HEK293 (cell line): ENCODE results near the gene FNDC11.
"Not testable (repeated sequence)": the region's sequence is repeated elsewhere in the genome, so short reads cannot be mapped to it uniquely, and the experiment has no call there.

Experiments
- CTCF ChIA-PET: fragments of 350-600 bp; formaldehyde crosslinking; extraction: SDS; loops from one replicate; lab custom pipeline; 2021; ENCODE audit warnings: antibody characterized with exemption; lab: Yijun Ruan, JAX
- POLR2A ChIA-PET: fragments of 300-600 bp; formaldehyde crosslinking; extraction: SDS; loops from one replicate; lab custom pipeline; 2020; ENCODE audit warnings: antibody characterized with exemption, inconsistent platforms; lab: Yijun Ruan, JAX
- H3K27ac ChIP-seq: fragments of 200-500 bp; sonication (Bioruptor generic); 2 replicates; pipeline ENCODE4 v1.5.1; 2014; ENCODE audit warnings: low read depth, low read length, control low read depth, inconsistent platforms; ENCODE audit errors: extremely low read depth
- H3K36me3 ChIP-seq, 2 experiments: fragments of 200-500 bp in 1 of 2; sonication (Bioruptor generic) in 1 of 2; 1 replicate in 1 of 2; 2 replicates in 1 of 2; pipeline ENCODE4 v1.5.1; 2014 to 2017; ENCODE audit warnings: inconsistent platforms in 2 of 2, low read length in 2 of 2; ENCODE audit not compliant: control insufficient read depth in 2 of 2, insufficient read depth in 1 of 2
- H3K4me1 ChIP-seq: fragments of 200-500 bp; sonication (Bioruptor generic); 2 replicates; pipeline ENCODE4 v1.5.1; 2014; ENCODE audit warnings: mild to moderate bottlenecking, low read length, inconsistent platforms; ENCODE audit not compliant: control insufficient read depth, insufficient read depth
- H3K4me3 ChIP-seq: 2 replicates; pipeline ENCODE4 v1.5.1; 2011; ENCODE audit warnings: low read depth, mild to moderate bottlenecking, control low read depth, low read length, moderate library complexity
- H3K9me3 ChIP-seq: fragments of 200-500 bp; sonication (Bioruptor generic); 2 replicates; pipeline ENCODE4 v1.5.1; 2014; ENCODE audit warnings: low read depth, low read length, inconsistent platforms; ENCODE audit not compliant: control insufficient read depth, insufficient read depth
- HOXD13 ChIP-seq: sonication (generic); formaldehyde crosslinking; IDR thresholded peaks from 2 replicates; pipeline ENCODE4 v1.8.0; 2022; ENCODE audit warnings: missing genetic modification reagents, borderline replicate concordance
- MEIS1 ChIP-seq: sonication (generic); formaldehyde crosslinking; IDR thresholded peaks from 2 replicates; pipeline ENCODE4 v1.8.1; 2022; ENCODE audit warnings: missing genetic modification reagents, mild to moderate bottlenecking, borderline replicate concordance
- REPIN1 ChIP-seq: fragments of 450-650 bp; formaldehyde crosslinking; IDR thresholded peaks from 2 replicates; pipeline ENCODE4 v1.5.1; 2017; ENCODE audit warnings: missing biosample characterization, missing genetic modification characterization, low read depth
- SCRT1 ChIP-seq: fragments of 450-650 bp; formaldehyde crosslinking; IDR thresholded peaks from 2 replicates; pipeline ENCODE4 v1.5.1; 2016; ENCODE audit warnings: missing biosample characterization, missing genetic modification characterization, borderline replicate concordance
- ZEB2 ChIP-seq: fragments of 450-650 bp; formaldehyde crosslinking; IDR thresholded peaks from 2 replicates; pipeline ENCODE4 v1.5.1; 2016; ENCODE audit warnings: missing biosample characterization, missing genetic modification characterization
- ZFHX2 ChIP-seq: fragments of 450-650 bp; formaldehyde crosslinking; conservative IDR thresholded peaks from 2 replicates; pipeline ENCODE4 v1.5.1; 2016; ENCODE audit warnings: missing biosample characterization, missing genetic modification characterization
- ZNF114 ChIP-seq: fragments of 450-650 bp; formaldehyde crosslinking; IDR thresholded peaks from 2 replicates; pipeline ENCODE4 v1.5.0; 2017; ENCODE audit warnings: missing biosample characterization, missing genetic modification characterization
- ZNF202 ChIP-seq: fragments of 450-650 bp; formaldehyde crosslinking; IDR thresholded peaks from 2 replicates; pipeline ENCODE4 v1.5.1; 2016; ENCODE audit warnings: missing biosample characterization, missing genetic modification characterization, borderline replicate concordance
- ZNF529 ChIP-seq: fragments of 450-650 bp; formaldehyde crosslinking; IDR thresholded peaks from 2 replicates; pipeline ENCODE4 v1.5.1; 2017; ENCODE audit warnings: missing genetic modification characterization, missing biosample characterization; ENCODE audit not compliant: insufficient replicate concordance
- ZNF610 ChIP-seq: fragments of 450-650 bp; formaldehyde crosslinking; IDR thresholded peaks from 2 replicates; pipeline ENCODE4 v1.5.1; 2016; ENCODE audit warnings: missing biosample characterization, missing genetic modification characterization, borderline replicate concordance
- ZNF664 ChIP-seq: fragments of 450-650 bp; formaldehyde crosslinking; IDR thresholded peaks from 2 replicates; pipeline ENCODE4 v1.5.1; 2016; ENCODE audit warnings: missing biosample characterization, missing genetic modification characterization
- ZNF791 ChIP-seq: fragments of 450-650 bp; formaldehyde crosslinking; IDR thresholded peaks from 2 replicates; pipeline ENCODE4 v1.5.1; 2016; ENCODE audit warnings: missing biosample characterization, missing genetic modification characterization
- ZSCAN16 ChIP-seq: fragments of 450-650 bp; formaldehyde crosslinking; IDR thresholded peaks from 2 replicates; pipeline ENCODE4 v1.5.1; 2016; ENCODE audit warnings: missing biosample characterization, missing genetic modification characterization
- TF ChIP-seq, protein P1 (sequence below): fragments of 450-650 bp; formaldehyde crosslinking; IDR thresholded peaks from 2 replicates; pipeline ENCODE4 v1.5.1; 2016; ENCODE audit warnings: missing biosample characterization, missing genetic modification characterization
- TF ChIP-seq, protein P2 (sequence below): fragments of 450-650 bp; formaldehyde crosslinking; IDR thresholded peaks from 2 replicates; pipeline ENCODE4 v1.5.1; 2016; ENCODE audit warnings: missing biosample characterization, missing genetic modification characterization, borderline replicate concordance
- TF ChIP-seq, protein P3 (sequence below): fragments of 450-650 bp; formaldehyde crosslinking; IDR thresholded peaks from 2 replicates; pipeline ENCODE4 v1.5.1; 2016; ENCODE audit warnings: missing biosample characterization, missing genetic modification characterization
- TF ChIP-seq, protein P4 (sequence below): fragments of 450-650 bp; formaldehyde crosslinking; IDR thresholded peaks from 2 replicates; pipeline ENCODE4 v1.5.1; 2016; ENCODE audit warnings: missing biosample characterization, missing genetic modification characterization, borderline replicate concordance
- TF ChIP-seq, protein P5 (sequence below): fragments of 450-650 bp; formaldehyde crosslinking; IDR thresholded peaks from 2 replicates; pipeline ENCODE4 v1.5.1; 2016; ENCODE audit warnings: missing biosample characterization, missing genetic modification characterization

FNDC11 gene

DNA sequence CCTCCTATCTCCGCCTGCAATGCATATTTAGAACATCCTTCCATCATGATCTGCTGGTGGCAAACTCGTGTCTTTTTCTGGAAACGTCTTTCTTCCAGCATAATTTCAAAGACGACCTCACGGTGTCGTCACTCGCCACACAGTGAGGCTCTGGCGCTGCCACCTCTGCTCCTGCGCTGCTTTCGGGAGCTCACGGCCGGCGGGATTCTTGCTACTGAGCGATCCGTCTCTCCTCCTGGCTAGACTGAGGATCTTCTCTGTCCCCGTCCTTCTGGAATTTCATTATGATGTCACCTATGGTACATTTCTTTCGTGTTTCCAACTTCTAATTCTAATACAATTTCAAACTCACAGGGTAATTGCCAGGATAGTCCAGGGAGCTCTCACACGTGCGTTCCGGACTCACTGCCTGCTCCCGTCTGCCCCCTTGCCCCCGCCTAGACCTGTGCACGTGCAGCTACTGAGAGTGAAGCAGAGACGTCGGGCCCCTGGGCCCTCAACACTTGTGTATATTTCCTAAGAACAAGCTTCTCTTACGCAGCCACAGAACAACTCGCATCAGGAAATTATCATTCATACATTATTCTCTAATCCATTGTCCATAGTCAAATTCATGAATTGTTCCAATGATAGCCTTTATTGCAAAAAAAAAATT is 45.6 kb downstream of the FNDC11 start:
- H3K9me3 ChIP-seq, result no peaks in the 10 kb centered on the region
- H3K4me1 ChIP-seq, result no peaks in the 10 kb centered on the region
- ChIA-PET POLR2A (interaction anchor here (1.4 kb wide), 1 partner anchor 28 kb away, joined by 3 read pairs; the partner anchor contains the start of gene GMEB2), CTCF (interaction anchor here (0.6 to 1.7 kb wide), 2 partner anchors 18 to 21 kb away, joined by 4 read pairs; no protein-coding TSS in a partner anchor)
- H3K36me3 ChIP-seq, result peaks cover 13 to 65% of the 10 kb centered on the region in 2 experiments
- H3K4me3 ChIP-seq, result no peak overlapping the region
- TF ChIP-seq ZSCAN16 (tag by site-specific recombination), result no peak
- TF ChIP-seq, protein P1, sequence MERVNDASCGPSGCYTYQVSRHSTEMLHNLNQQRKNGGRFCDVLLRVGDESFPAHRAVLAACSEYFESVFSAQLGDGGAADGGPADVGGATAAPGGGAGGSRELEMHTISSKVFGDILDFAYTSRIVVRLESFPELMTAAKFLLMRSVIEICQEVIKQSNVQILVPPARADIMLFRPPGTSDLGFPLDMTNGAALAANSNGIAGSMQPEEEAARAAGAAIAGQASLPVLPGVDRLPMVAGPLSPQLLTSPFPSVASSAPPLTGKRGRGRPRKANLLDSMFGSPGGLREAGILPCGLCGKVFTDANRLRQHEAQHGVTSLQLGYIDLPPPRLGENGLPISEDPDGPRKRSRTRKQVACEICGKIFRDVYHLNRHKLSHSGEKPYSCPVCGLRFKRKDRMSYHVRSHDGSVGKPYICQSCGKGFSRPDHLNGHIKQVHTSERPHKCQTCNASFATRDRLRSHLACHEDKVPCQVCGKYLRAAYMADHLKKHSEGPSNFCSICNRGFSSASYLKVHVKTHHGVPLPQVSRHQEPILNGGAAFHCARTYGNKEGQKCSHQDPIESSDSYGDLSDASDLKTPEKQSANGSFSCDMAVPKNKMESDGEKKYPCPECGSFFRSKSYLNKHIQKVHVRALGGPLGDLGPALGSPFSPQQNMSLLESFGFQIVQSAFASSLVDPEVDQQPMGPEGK (tag by site-specific recombination), result no peak
- TF ChIP-seq, protein P2, sequence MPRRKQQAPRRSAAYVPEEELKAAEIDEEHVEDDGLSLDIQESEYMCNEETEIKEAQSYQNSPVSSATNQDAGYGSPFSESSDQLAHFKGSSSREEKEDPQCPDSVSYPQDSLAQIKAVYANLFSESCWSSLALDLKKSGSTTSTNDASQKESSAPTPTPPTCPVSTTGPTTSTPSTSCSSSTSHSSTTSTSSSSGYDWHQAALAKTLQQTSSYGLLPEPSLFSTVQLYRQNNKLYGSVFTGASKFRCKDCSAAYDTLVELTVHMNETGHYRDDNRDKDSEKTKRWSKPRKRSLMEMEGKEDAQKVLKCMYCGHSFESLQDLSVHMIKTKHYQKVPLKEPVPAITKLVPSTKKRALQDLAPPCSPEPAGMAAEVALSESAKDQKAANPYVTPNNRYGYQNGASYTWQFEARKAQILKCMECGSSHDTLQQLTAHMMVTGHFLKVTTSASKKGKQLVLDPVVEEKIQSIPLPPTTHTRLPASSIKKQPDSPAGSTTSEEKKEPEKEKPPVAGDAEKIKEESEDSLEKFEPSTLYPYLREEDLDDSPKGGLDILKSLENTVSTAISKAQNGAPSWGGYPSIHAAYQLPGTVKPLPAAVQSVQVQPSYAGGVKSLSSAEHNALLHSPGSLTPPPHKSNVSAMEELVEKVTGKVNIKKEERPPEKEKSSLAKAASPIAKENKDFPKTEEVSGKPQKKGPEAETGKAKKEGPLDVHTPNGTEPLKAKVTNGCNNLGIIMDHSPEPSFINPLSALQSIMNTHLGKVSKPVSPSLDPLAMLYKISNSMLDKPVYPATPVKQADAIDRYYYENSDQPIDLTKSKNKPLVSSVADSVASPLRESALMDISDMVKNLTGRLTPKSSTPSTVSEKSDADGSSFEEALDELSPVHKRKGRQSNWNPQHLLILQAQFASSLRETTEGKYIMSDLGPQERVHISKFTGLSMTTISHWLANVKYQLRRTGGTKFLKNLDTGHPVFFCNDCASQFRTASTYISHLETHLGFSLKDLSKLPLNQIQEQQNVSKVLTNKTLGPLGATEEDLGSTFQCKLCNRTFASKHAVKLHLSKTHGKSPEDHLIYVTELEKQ (tag by site-specific recombination), result no peak
- no peak for TF ChIP-seq ZEB2 (tag by site-specific recombination)
- TF ChIP-seq REPIN1 (tag by site-specific recombination), result no peak
- TF ChIP-seq SCRT1, result no peak
- no peak for TF ChIP-seq ZNF791
- no peak for TF ChIP-seq HOXD13 (CRISPR knock-in tag)
- TF ChIP-seq ZNF114 (tag by site-specific recombination), result no peak
- no peak for TF ChIP-seq ZNF529 (tag by site-specific recombination)
- no peak for TF ChIP-seq ZNF610 (tag by site-specific recombination)
- TF ChIP-seq ZFHX2 (tag by site-specific recombination), result no peak
- TF ChIP-seq, protein P3, sequence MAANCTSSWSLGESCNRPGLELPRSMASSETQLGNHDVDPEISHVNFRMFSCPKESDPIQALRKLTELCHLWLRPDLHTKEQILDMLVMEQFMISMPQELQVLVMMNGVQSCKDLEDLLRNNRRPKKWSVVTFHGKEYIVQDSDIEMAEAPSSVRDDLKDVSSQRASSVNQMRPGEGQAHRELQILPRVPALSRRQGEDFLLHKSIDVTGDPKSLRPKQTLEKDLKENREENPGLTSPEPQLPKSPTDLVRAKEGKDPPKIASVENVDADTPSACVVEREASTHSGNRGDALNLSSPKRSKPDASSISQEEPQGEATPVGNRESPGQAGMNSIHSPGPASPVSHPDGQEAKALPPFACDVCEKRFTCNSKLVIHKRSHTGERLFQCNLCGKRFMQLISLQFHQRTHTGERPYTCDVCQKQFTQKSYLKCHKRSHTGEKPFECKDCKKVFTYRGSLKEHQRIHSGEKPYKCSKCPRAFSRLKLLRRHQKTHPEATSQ (tag by site-specific recombination), result no peak
- TF ChIP-seq ZNF202, result no peak
- TF ChIP-seq, protein P4, sequence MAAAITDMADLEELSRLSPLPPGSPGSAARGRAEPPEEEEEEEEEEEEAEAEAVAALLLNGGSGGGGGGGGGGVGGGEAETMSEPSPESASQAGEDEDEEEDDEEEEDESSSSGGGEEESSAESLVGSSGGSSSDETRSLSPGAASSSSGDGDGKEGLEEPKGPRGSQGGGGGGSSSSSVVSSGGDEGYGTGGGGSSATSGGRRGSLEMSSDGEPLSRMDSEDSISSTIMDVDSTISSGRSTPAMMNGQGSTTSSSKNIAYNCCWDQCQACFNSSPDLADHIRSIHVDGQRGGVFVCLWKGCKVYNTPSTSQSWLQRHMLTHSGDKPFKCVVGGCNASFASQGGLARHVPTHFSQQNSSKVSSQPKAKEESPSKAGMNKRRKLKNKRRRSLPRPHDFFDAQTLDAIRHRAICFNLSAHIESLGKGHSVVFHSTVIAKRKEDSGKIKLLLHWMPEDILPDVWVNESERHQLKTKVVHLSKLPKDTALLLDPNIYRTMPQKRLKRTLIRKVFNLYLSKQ (tag by site-specific recombination), result no peak
- TF ChIP-seq ZNF664, result no peak
- TF ChIP-seq, protein P5, sequence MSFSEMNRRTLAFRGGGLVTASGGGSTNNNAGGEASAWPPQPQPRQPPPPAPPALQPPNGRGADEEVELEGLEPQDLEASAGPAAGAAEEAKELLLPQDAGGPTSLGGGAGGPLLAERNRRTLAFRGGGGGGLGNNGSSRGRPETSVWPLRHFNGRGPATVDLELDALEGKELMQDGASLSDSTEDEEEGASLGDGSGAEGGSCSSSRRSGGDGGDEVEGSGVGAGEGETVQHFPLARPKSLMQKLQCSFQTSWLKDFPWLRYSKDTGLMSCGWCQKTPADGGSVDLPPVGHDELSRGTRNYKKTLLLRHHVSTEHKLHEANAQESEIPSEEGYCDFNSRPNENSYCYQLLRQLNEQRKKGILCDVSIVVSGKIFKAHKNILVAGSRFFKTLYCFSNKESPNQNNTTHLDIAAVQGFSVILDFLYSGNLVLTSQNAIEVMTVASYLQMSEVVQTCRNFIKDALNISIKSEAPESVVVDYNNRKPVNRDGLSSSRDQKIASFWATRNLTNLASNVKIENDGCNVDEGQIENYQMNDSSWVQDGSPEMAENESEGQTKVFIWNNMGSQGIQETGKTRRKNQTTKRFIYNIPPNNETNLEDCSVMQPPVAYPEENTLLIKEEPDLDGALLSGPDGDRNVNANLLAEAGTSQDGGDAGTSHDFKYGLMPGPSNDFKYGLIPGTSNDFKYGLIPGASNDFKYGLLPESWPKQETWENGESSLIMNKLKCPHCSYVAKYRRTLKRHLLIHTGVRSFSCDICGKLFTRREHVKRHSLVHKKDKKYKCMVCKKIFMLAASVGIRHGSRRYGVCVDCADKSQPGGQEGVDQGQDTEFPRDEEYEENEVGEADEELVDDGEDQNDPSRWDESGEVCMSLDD (tag by site-specific recombination), result no peak
- no peak for TF ChIP-seq MEIS1
- H3K27ac ChIP-seq, result no peak overlapping the region

DNA sequence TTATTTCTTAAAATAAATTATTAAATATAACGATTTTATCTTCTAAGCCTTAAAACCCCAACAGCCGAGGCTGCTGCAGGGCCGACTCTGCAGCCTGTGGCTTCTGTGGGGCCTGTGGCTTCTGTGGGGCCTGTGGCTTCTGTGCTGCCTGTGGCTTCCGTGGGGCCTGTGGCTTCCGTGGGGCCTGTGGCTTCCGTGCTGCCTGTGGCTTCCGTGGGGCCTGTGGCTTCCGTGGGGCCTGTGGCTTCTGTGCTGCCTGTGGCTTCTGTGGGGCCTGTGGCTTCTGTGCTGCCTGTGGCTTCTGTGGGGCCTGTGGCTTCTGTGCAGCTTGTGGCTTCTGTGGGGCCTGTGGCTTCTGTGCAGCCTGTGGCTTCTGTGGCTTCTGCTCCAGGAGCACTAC is 47.7 kb downstream of the FNDC11 start:
- H3K36me3 ChIP-seq, result peaks cover 13 to 56% of the 10 kb centered on the region in 2 experiments
- H3K9me3 ChIP-seq, H3K4me1 ChIP-seq, POLR2A ChIA-PET, CTCF ChIA-PET, H3K4me3 ChIP-seq, H3K27ac ChIP-seq: not testable (repeated sequence)
